Measurements from ENCODE around the gene PPP2R5C. TPM values are rescaled to one million over a fixed set of nuclear protein-coding genes. Genes with fewer than 3 reads are reported as not detected.

Gene PPP2R5C
- total RNA-seq, 1 experiment from 2014 or later = 41.4 TPM

DNA sequence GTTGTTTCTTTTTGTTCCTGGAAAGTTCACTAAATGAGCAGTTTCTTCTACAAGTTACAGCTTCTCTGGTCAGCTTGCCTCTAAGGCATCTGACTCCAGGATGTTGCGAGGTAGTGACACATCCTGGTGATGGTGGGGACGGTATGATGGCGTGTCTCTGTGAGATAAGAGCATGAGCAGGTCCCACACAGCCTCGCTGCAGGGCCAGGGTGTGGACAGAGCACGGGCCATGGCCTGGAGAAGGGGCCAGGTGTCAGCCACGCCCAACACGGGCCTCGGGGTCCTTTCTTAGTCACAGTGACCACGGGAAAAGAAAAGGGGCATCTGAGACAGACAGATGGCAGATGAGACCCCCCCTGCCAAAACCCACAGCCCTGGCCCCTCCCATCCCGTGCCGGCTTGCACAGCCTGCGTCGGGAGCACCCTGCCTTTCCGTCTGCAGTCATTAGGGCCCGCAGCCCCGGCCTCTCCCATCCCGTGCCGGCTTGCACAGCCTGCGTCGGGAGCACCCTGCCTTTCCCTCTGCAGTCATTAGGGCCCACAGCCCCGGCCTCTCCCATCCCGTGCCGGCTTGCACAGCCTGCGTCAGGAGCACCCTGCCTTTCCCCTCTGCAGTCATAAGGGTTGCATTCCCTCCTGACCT is 123.5 kb downstream of the PPP2R5C start:
- DNase-seq (ENCODE audit: low spot score) = no peak

DNA sequence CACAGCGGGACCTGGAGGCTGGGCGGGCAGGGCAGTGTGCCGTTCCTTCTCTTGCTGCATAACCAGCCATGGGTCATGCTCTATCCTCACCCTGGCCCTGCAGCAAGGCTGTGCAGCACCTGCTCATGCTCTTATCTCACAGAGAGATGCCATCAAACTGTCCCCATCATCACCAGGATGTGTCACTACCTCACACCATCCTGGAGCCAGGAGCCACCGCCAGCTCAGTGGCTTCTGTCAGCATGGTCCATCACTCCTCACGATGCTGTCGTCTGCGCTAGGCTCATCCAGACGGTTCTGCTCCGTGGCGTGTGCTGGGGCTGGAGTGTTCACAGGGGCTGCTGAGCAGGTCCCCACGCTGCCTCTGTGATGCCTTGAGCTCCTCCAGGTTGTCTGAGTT is 125.7 kb downstream of the PPP2R5C start:
- DNase-seq (ENCODE audit: low spot score) = no peak

GRCh38 chr14:101888182-101888581 is 126.7 kb downstream of the PPP2R5C start:
- no peak for DNase-seq (ENCODE audit: low spot score)

- no peak for DNase-seq (ENCODE audit: low spot score)
Measured at GRCh38 chr14:101889366-101889765, 127.9 kb downstream of the PPP2R5C start.

DNA sequence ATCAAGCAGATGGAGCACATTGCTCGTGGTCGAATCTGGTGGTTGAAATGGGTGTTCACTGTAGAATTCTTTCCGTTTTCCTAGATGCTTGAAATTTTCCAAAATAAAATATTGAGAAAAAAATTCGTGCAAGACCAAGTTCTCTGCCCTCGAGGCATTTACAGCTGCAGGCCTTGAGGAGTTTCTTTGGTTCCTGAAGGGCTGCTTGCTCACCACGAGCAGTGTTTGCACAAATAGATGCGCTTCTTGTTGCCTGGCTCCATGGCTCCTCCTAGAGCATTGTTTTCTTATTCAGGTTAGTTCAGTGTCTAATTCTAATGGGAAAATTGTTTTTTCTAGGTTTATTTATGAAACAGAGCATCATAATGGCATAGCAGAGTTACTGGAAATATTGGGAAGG is 128.4 kb downstream of the PPP2R5C start:
- no peak for DNase-seq (ENCODE audit: low spot score)

- no peak for DNase-seq (ENCODE audit: low spot score)
Measured at GRCh38 chr14:101891471-101891870, 130.0 kb downstream of the PPP2R5C start.

GRCh38 chr14:101893759-101894158 is 132.2 kb downstream of the PPP2R5C start:
- no peak for DNase-seq (ENCODE audit: low spot score)

DNA sequence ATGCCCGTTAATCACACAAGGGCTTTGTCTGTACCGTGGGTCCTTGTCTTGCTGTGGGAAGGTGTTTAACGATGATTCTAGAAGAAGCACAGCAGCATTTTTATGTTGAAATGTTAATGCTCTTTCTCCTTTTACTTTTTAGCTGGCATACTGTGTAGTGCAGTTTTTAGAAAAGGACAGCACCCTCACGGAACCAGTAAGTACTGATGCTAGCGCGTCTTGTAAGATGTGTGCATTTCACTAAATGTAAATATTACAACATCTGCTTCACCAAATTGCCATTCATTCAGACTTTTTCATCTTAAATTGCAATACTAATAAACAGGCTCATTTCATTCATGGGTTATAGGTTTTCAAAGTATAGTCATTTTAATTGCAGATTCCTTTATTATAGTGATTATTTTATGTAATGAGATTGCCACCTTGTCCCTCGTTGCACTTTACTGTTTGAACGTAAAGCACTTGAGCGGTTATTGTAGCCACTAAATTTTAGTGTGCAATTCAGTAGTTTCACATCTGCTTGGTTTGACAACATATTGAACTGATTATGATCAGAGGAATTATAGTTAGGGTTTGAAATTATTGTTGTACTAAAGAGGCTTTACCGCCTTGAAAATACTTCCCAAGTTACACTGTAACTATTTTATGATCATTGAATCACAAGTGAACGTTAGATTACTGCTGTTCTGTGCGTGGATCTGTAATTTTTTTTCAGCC is 133.0 kb downstream of the PPP2R5C start:
- no peak for DNase-seq (ENCODE audit: low spot score)

DNA sequence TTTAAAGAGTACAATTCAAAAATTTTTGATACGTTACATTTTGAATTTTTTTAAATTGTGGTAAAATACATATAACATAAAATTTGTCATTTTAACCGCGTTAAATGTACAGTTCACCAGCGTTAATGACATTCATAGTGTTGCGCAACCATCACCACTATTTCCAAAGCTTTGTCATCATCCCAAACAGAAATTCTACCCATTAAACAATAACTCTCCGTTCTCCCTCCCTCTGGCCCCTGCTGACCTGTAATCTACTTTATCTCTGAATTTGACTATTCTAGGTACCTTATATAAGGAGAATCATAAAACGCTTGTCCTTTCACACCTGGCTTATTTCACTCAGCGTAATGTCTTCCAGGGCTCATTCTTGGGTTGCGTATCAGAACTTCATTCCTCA is 133.7 kb downstream of the PPP2R5C start:
- no peak for DNase-seq (ENCODE audit: low spot score)

DNA sequence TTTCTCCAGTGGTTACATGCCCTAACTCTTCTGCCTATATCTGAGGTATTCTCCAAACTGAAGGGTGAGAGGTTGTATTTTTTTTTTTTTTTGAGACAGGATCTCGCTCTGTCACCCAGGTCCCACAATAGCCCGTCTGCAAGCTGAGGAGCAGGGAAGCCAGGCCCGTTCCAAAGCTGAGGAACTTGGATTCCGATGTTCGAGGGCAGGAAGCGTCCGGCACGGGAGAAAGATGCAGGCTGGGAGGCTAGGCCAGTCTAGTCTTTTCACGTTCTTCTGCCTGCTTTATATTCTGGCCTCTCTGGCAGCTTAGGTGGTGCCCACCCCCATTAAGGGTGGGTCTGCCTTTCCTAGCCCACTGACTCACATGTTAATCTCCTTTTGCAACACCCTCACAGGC is 135.8 kb downstream of the PPP2R5C start:
- DNase-seq (ENCODE audit: low spot score) = no peak

GRCh38 chr14:101898416-101898815 is 136.9 kb downstream of the PPP2R5C start:
- DNase-seq (ENCODE audit: low spot score) = no peak

DNA sequence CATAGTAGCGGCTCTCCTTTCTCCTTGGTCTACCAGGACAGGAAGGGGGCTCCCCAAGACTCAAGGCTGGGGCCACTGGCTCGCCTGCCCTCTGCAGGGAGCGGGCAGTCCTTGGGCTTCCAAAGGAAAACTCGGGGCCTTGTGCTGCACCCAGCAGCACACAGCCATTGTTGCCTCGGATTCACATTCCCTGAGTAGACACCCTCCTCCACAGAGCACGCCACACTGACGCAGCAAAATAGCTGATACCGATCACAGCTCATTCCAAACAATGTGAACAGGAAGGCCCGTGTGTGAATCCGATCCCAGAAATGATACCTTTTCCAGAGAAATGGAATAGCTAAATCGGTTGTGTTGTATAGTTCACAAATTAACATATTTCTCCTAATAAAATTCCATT is 137.8 kb downstream of the PPP2R5C start:
- no peak for DNase-seq (ENCODE audit: low spot score)

GRCh38 chr14:101900253-101900652 is 138.7 kb downstream of the PPP2R5C start:
- DNase-seq (ENCODE audit: low spot score) = no peak

DNA sequence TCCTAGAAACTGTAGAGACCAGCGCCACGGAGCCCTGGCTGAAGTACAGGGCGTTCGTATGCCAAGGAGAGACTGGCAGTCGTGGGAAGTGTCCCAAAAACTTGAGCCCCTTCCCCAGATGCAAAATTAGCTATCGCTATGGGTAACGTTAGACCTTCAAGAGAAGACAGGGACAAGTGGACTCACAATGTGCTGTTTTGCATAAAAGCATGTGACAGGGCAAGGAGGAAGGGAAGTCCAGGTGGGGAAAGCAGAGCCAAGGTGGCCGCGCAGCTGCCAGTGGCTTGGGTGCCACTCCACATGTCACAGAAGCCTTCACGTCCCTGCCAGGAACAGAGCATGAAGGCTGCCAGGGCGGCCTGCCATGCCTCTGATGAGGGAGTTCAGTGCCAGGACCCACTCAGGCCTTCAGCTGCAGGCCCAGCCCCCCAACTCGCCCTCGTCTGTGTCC is 141.6 kb downstream of the PPP2R5C start:
- DNase-seq (ENCODE audit: low spot score) = no peak

DNA sequence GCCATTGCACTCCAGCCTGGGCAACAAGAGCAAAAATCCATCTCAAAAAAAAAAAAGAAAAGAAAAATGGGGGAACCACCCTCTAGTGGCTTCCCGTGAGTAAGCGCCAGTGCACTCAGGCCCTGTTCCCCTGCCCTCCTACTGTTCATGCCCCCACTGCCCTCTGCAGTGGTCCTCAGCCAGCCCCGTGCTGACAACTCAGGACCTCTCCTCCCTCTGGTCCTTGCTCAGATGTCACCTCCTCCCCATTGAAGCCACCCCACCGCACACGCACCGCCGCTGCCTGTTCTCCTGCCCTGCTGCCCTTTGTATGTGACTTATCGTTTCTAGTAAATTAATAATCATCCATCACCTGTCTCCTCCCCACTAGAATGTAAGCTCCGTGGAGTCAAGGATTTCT is 144.1 kb downstream of the PPP2R5C start:
- no peak for DNase-seq (ENCODE audit: low spot score)

GRCh38 chr14:101906645-101907044 is 145.1 kb downstream of the PPP2R5C start:
- DNase-seq (ENCODE audit: low spot score) = no peak

DNA sequence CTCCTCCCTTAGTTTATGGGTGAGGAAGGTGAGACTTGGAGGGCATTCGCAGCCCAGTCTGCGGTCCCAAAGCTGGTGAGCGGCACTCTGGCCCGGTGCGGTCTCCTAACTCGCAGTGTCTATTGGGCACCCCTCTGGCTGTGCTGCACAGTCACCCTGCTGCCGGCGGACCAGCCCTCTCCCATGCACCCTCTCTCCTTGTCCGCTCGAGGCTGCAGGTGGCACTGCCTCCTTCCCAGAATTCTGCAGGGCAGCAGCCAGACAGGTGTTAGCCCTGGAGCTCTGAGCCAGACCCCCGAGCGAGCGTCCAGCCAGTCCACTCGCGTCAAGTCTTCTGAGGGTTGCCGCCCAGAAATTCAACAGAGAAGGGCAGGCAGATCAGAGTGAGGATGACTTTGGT is 146.1 kb downstream of the PPP2R5C start:
- no peak for DNase-seq (ENCODE audit: low spot score)

DNA sequence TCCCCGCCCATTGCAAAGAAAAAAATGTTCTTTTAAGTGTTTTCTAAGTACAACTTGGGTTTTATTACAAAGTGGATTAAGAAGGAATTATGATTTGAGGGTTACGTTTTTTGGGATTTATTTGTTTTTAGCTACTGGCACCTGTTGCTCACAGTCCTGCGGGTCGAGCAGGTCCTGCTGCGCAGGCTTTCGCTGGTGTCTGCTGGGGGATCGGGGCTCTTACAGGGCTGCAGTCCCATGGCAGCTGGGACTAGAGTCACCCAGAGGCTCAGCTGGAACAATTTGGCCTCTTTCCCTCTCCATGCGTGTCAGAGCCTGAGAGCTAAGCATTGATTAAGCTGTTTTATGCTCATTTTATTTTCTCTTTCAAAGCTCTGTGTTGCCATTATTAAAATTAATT is 147.3 kb downstream of the PPP2R5C start:
- DNase-seq (ENCODE audit: low spot score) = no peak

GRCh38 chr14:101909371-101910096 is 148.0 kb downstream of the PPP2R5C start:
- no peak for DNase-seq (ENCODE audit: low spot score)

DNA sequence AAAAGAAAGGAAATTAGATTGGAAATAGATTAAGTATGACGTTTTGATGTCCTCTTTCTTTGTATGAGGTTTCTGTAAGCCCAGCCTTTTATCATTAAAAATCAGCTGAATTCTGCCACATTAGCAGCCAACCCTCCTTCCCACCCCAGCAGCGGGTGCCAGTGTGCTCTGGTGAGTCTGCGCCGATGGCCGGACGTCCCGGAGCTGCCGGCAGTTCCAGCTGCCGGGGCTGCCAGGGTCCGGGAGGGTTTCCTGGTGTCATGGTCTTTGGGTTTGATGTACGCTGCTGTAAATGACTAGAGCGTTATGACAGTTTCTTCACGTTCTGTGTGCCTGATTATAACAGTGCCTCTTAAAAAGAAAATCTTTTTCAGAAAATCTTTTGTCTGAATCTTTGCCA is 151.3 kb downstream of the PPP2R5C start:
- no peak for DNase-seq (ENCODE audit: low spot score)

- DNase-seq (ENCODE audit: low spot score) = no peak
Measured at GRCh38 chr14:101914083-101914482, 152.6 kb downstream of the PPP2R5C start.

DNA sequence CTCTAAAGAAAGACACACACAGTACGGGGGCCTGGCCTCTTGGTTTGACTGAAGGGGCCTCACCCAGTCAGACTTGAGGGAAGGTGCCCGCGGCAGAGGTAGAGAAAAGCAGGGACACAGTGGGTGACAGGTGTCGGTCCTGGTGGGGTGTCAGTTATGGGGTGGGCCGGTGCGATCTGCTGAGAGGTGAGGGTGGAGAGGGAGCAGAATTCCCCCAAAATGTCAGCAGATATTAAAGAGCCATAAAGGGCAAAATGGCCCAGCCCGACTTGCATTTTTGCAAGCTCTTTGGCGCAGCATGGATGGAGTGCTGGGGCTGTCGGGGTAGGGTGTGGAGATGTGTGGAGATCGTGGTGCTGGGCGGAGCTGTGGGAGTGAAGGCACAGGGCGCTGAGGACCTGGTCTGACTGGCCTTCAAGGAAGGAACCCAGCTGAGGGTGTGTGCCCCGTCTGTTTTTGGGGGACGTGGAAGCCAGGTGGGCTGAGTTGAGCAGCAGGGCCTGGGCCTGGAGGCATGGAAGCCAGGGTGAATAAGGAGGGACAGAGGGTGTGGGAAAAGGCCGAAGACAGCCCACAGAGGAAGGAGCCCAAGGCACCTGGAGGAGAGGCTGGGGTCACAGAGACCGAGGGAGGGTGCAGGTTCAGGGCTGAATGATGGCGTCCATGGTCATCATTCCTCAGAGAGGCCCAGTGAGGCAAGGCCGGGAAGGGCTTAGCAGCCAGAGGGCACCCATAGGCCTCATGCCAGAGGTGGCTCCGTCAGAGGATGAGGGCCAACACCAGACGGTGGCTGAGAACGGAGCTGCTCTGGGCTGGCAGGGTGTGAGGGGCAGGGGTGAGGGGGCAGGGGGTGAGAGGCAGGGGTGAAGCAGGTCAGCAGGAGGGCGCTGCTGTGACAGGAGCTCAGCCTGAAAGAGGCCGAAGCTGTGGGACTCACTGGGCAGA is 154.6 kb downstream of the PPP2R5C start:
- no peak for DNase-seq (ENCODE audit: low spot score)
